Activated CD4-positive, alpha-beta T cell treated with anti-CD3 and anti-CD28 coated beads, Interleukin-2, amount 10 ng/mL, durations not matched to agents 7 days and 5 days (primary cell): ENCODE results near the gene TRIM28. TPM values are rescaled to one million over a fixed set of nuclear protein-coding genes. Genes with fewer than 3 reads are reported as not detected.

ENCODE experiments used
- CTCF ChIA-PET: fragments of 350-600 bp; sonication (Branson Sonifier 250); formaldehyde crosslinking; loops from one replicate; lab custom pipeline; 2021; ENCODE audit warnings: antibody characterized with exemption; lab: Charles Lee
- POLR2A ChIA-PET: fragments of 350-600 bp; sonication (Branson Sonifier 250); formaldehyde crosslinking; loops from one replicate; lab custom pipeline; 2021; ENCODE audit warnings: antibody characterized with exemption; lab: Charles Lee
- DNase-seq: peaks from one replicate; pipeline ENCODE4 v3.0.0-alpha.2; 2020
- H3K27ac Mint-ChIP-seq: one replicate; pipeline ENCODE4 v1.8.0; 2021; ENCODE audit warnings: mild to moderate bottlenecking, moderate library complexity, mixed read lengths
- H3K27me3 Mint-ChIP-seq: one replicate; pipeline ENCODE4 v1.8.0; 2021; ENCODE audit warnings: mixed read lengths
- H3K36me3 Mint-ChIP-seq: one replicate; pipeline ENCODE4 v1.8.0; 2021; ENCODE audit warnings: low read depth, mixed read lengths
- H3K4me1 Mint-ChIP-seq: one replicate; pipeline ENCODE4 v1.8.0; 2021; ENCODE audit warnings: mixed read lengths
- H3K4me3 Mint-ChIP-seq: one replicate; pipeline ENCODE4 v1.8.0; 2021; ENCODE audit warnings: mild to moderate bottlenecking, moderate library complexity, mixed read lengths
- H3K9me3 Mint-ChIP-seq: one replicate; pipeline ENCODE4 v1.8.0; 2021; ENCODE audit warnings: mixed read lengths
- microRNA-seq: library from miRNA; unstranded; fragments of <30 nt; microRNA quantifications from one replicate; pipeline ENCODE4 v1.2.0, GENCODE V29; 2021; ENCODE audit warnings: borderline microRNAs expressed, borderline replicate concordance
- total RNA-seq, 2 experiments: library from RNA; stranded (reverse); gene quantifications; one replicate each; pipeline ENCODE4 v1.2.3, GENCODE V29; 2021

TRIM28 gene
- total RNA-seq, 2 experiments from 2014 or later, result 457 to 560 TPM

DNA sequence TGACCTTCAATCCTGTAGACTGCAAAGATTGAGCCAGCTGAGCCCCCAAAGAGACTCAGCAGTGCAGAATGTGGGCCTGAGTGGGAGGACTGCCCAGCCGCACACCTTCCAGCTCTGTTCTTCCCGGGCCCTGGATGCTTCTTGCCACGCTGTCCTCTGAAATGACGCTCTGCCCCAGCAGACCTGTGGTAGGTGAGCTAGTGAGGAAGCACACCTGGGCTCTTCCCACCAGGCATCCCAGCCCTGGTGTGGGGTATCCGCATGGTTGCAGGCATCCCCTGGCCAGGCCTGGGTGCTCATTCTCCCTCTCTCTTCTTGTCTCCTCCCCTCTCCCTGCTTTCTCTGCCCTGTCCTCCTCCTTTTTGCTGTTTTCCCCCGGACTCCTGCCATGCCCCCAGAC, 39.1 kb downstream of the TRIM28 start:
- Mint-ChIP-seq H3K27ac (no peak overlapping the region), H3K27me3 (no peaks in the 10 kb centered on the region), H3K4me1 (peaks cover 18% of the 10 kb centered on the region), H3K9me3 (no peaks in the 10 kb centered on the region), H3K36me3 (peaks cover 11% of the 10 kb centered on the region), H3K4me3 (no peak overlapping the region)
- no peak for DNase-seq
- ChIA-PET POLR2A (no interaction called here), CTCF (no interaction called here)

DNA sequence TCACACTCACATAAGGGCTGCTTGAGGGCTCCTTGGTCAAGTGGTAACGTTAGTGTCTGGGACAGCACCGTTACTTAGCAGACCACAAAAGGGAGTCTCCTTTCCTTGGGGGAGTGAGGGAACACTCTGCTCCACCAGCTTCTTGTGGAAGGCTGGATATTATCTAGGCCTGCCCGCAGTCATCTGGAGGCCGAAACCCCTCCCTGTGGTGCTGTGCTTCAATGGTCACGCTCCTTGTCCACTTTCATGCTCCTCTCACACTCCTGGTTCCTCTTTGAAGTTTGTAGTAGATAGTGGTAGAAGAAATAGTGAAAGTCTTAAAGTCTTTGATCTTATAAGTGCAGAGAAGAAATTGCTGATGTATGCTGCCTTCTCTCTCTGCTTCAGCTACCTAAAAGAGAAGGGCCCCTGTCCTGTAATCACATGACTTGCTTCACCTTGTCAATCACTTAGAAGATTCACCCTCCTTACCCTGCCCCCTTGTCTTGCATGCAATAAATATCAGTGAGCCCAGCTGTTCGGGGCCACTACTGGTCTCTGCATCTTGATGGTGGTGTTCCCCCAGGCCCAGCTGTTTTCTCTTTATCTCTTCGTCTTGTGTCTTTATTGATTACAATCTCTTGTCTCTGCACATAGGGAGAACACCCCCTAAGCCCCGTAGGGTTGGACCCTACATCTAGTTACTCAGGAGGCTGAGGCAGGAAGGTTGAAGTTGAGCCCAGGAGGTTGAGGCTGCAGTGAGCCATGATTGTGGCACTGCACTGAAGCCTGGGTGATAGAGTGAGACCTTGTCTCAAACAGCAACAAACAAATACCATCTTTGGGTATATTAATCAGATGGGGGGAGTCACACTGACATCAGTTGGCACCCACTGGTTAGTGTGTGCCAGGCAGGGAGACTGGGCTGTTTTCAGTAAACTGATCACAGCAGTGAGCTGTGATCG, 40.9 kb downstream of the TRIM28 start:
- DNase-seq, result no peak
- ChIA-PET CTCF (no interaction called here), POLR2A (no interaction called here)
- Mint-ChIP-seq H3K4me3 (no peak overlapping the region), H3K27me3 (no peaks in the 10 kb centered on the region), H3K4me1 (peaks cover 9% of the 10 kb centered on the region), H3K9me3 (no peaks in the 10 kb centered on the region), H3K36me3 (peaks cover 11% of the 10 kb centered on the region), H3K27ac (no peak overlapping the region)

DNA sequence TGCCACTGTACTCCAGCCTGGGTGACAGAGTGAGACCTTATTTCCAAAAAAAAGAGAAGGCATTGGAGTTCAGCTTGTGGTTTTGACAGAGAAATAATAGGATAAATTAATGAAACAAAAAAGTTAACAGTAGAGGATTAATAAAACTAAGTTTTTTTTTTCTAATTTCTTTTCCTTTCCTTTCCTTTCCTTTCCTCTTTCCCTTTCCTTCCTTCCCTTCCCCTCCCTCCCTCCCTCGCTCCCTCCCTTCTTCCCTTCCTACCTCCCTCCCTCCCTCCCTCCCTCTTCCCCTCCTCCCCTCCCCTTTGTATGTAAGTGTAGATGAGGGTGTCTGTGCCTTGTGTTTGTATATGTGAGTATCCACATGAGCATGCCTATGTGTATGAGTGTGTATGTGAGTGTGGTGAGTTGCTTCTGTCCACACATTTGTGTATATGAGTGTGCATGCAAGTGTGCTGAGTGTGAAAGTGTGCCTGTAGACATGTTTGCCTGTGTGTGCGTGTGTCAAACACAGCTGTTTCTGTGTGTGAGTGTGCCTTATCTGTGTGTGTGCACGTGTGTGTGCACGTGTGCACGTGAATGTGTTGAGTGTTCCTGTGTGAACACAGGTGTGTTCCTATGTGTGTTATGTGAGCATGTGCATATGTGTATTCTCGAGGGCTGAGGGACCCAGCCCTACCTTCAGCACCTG, 41.7 kb downstream of the TRIM28 start:
- POLR2A ChIA-PET, result no interaction called here
- no peak for DNase-seq
- Mint-ChIP-seq H3K27ac (no peak overlapping the region), H3K27me3 (no peaks in the 10 kb centered on the region), H3K4me1 (peaks cover 9% of the 10 kb centered on the region), H3K36me3 (peaks cover 11% of the 10 kb centered on the region), H3K4me3 (no peak overlapping the region), H3K9me3 (no peaks in the 10 kb centered on the region)
- CTCF ChIA-PET, result no interaction called here

- Mint-ChIP-seq H3K4me3 (no peak overlapping the region), H3K27ac (no peak overlapping the region), H3K36me3 (peaks cover 9% of the 10 kb centered on the region), H3K27me3 (no peaks in the 10 kb centered on the region), H3K4me1 (peaks cover 3% of the 10 kb centered on the region), H3K9me3 (no peaks in the 10 kb centered on the region)
- no peak for DNase-seq
- POLR2A ChIA-PET, result no interaction called here
- CTCF ChIA-PET, result no interaction called here
Measured at GRCh38 chr19:58586133-58586765, 42.4 kb downstream of the TRIM28 start.

Small RNAs within 50 kb of the gene (microRNA-seq; reads per million reads assigned to microRNA genes)
- 0.84 reads per million for gene MIR6807

Other genes starting within 250 kb of the TRIM28 start
- 10 to 100 TPM; 57.0 to 59.5 TPM for gene ERVK3-1, start 238.7 kb upstream of the TRIM28 start, total RNA-seq
- 1 to 10 TPM; 4.3 to 5.0 TPM for gene ZSCAN22, start 217.1 kb upstream of the TRIM28 start, total RNA-seq
- gene A1BG, start 190.6 kb upstream of the TRIM28 start, total RNA-seq, result 1 to 10 TPM; 2.0 to 4.5 TPM
- gene ZNF497, start 181.3 kb upstream of the TRIM28 start, total RNA-seq, result 1 to 10 TPM in 1 of 2 experiments, under 1 TPM in 1; 0.98 to 1.4 TPM
- gene ZNF837, start 163.0 kb upstream of the TRIM28 start, total RNA-seq, result 1 to 10 TPM; 1.5 to 2.3 TPM
- 1,000 to 10,000 TPM in 1 of 2 experiments, 100 to 1,000 TPM in 1; 918 to 1,077 TPM for gene RPS5, start 156.8 kb upstream of the TRIM28 start, total RNA-seq
- gene RNF225, start 148.4 kb upstream of the TRIM28 start, total RNA-seq, result under 1 TPM; 0.35 to 0.74 TPM
- 1 to 10 TPM; 6.7 to 6.8 TPM for gene ZNF584, start 135.4 kb upstream of the TRIM28 start, total RNA-seq
- 1 to 10 TPM; 4.8 to 5.3 TPM for gene ZNF132, start 103.9 kb upstream of the TRIM28 start, total RNA-seq
- gene ZNF324B, start 92.4 kb upstream of the TRIM28 start, total RNA-seq, result 10 to 100 TPM in 1 of 2 experiments, 1 to 10 TPM in 1; 9.8 to 10.3 TPM
- gene ZNF324, start 77.0 kb upstream of the TRIM28 start, total RNA-seq, result 10 to 100 TPM in 1 of 2 experiments, 1 to 10 TPM in 1; 9.0 to 12.7 TPM
- gene ZNF446, start 67.7 kb upstream of the TRIM28 start, total RNA-seq, result 1 to 10 TPM; 7.6 to 7.9 TPM
- gene SLC27A5, start 32.1 kb upstream of the TRIM28 start, total RNA-seq, result 10 to 100 TPM in 1 of 2 experiments, 1 to 10 TPM in 1; 9.8 to 10.2 TPM
- gene ZBTB45, start 24.3 kb upstream of the TRIM28 start, total RNA-seq, result 10 to 100 TPM; 17.9 to 19.9 TPM
- gene CHMP2A, start 11.0 kb downstream of the TRIM28 start, total RNA-seq, result 100 to 1,000 TPM; 128 to 137 TPM
- 10 to 100 TPM; 82.8 to 96.0 TPM for gene UBE2M, start 14.5 kb downstream of the TRIM28 start, total RNA-seq
- gene MZF1, start 29.3 kb downstream of the TRIM28 start, total RNA-seq, result 10 to 100 TPM; 28.6 to 33.1 TPM